GM19397 (cell line): ENCODE measurements around the gene MYOZ2.
A peak's percentile ranks its signal among the peaks of the same experiment; 100 is the strongest.

ENCODE experiments used
- ATAC-seq: cut with Tn5 transposase; IDR thresholded peaks from one replicate; pipeline ENCODE4 v1.9.1; 2021; ENCODE audit warnings: mild to moderate bottlenecking, moderate library complexity; ENCODE audit not compliant: unreplicated experiment

The MYOZ2 gene

DNA sequence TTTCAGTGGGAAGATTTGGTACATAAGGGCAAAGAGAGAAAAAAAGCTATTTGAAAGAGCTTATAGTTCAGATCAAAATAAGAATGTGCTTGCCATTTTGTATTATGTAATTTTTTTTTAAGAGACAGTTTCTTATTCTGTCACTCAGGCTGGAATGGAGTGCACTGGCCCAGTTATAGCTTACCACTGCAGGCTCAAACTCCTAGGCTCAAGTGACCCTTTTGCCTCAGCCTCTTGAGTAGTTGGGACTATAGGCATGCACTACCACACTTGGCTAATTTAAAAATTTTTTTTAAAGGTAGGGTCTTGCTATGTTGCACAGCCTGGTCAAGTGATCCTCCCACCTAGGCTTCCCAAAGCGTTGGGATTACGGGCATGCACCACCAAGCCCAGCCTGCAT, 54.7 kb downstream of the MYOZ2 start:
- ATAC-seq = no peak

- no peak for ATAC-seq
Observed at GRCh38 chr4:119191505-119191904, 55.9 kb downstream of the MYOZ2 start.

- ATAC-seq = no peak
Observed at GRCh38 chr4:119197772-119198212, 62.2 kb downstream of the MYOZ2 start.

- no peak for ATAC-seq
Observed at GRCh38 chr4:119204916-119205315, 69.3 kb downstream of the MYOZ2 start.

GRCh38 chr4:119205690-119206089, 70.1 kb downstream of the MYOZ2 start:
- ATAC-seq = no peak

GRCh38 chr4:119206178-119206577, 70.5 kb downstream of the MYOZ2 start:
- ATAC-seq = no peak

- ATAC-seq = no peak
Observed at GRCh38 chr4:119207051-119207450, 71.4 kb downstream of the MYOZ2 start.

- no peak for ATAC-seq
Observed at GRCh38 chr4:119209077-119209476, 73.4 kb downstream of the MYOZ2 start.

DNA sequence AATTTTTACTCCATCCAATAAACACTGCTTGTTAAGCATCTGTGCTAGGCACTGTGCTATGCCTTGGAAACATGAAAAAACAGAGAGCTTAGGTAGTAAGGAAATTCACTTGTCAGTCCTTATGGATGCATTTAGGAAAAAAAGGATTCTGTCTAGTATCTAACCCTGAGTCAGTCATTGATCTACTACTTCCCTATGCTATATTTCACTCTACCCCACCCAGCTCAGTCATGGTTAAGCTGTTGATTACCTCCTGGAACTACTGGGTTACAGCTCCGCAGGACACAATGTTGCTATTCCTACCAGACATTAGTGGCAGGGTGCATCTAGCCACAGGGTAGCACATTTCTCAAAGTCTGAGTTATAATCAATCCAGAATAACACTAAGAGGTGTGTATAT, 74.0 kb downstream of the MYOZ2 start:
- no peak for ATAC-seq

DNA sequence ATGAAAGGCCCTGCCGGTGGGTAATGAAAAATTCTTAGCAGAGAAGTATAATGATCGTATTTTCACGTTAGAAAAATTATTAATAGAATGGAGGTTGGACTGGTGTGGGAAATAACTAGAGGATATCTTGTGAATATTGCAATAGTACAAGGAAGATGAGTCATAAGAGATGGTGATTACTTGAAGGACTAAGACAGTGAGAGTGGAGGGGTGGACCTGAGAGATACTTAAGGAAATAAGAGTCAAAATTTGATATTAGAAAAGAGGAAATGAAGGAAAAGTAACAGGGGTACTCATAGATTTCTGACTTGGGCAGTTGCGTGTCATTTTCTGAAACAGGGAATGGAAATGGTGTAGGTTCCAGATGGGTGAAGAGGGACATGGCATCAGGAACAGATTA, 75.1 kb downstream of the MYOZ2 start:
- no peak for ATAC-seq

GRCh38 chr4:119211867-119212233, 76.2 kb downstream of the MYOZ2 start:
- ATAC-seq = peak; percentile 7

GRCh38 chr4:119212234-119212963, 76.8 kb downstream of the MYOZ2 start, which contains the start of gene USP53:
Gene USP53 (plus strand): TSS chr4:119212713. CDS start chr4:119239760, 27,047 bp downstream.
- ATAC-seq = peak; percentile 94

DNA sequence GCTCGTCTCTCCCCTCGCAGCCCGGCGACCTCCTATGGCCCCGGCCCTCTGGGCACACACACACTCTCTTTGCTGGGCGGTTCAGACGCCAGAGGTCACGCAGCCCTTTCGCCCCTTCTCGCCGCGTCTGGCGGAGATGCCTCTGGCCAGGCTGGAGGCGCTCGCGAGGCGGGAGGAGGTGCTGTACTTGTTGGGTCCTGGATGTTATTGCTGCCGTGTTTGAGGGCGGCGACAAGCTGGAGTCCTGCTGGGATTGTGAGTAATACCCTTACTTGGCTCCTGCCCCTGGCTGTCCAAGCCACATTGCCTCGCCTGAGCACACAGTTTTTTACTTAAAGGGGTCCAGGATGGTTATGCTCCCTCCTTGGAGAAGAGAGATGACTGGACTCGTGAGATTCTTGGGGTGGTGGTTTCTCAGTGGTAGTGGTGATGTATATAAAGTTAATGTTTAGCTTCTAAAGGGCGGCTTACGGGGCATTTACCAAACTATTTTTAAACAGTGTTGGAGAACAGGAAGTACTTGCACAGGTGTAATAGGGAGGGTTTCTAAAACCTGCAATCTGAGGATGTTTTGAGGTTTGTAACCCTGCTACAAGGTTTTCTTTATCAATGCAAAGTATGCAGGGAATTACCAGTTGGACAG, 77.5 kb downstream of the MYOZ2 start:
- ATAC-seq = peak; percentile 46

GRCh38 chr4:119218093-119218492, 82.5 kb downstream of the MYOZ2 start:
- ATAC-seq = no peak

DNA sequence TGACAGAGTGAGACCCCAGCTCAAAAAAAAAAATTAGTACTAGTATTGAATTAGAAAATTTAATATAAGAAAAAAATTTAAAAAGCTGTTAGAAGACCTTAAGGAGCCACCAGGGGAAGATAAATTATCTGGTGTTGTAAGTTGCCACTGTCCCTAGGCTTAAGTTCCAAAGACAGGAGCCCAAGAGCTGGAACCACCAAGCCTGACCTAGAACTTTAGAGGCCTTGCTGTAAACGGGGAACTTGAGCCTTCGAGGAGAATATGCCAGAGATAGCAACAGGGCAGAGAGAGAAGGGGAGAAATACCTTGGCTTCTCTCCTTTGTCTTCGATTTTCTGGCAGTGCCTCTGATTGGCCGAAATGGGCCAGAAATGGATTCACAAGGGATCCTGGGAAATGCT, 85.8 kb downstream of the MYOZ2 start:
- no peak for ATAC-seq

DNA sequence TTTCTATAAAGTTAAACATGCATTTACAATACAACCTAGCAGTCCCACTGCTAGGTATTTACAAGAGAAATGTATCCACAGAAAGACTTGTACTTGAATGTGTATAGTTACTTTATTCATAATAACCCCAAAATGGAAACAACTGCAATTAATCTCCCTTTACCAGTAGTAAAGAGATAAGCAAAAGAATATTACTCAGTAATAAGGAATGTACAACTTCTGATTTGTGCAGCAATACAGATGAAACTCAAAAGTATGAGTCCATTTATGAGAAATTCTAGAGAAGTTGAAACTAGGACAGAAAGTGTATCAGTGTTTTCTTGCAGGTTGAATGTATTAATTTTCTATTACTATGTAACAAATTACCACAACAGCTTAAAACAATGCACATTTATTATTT, 92.1 kb downstream of the MYOZ2 start:
- no peak for ATAC-seq

DNA sequence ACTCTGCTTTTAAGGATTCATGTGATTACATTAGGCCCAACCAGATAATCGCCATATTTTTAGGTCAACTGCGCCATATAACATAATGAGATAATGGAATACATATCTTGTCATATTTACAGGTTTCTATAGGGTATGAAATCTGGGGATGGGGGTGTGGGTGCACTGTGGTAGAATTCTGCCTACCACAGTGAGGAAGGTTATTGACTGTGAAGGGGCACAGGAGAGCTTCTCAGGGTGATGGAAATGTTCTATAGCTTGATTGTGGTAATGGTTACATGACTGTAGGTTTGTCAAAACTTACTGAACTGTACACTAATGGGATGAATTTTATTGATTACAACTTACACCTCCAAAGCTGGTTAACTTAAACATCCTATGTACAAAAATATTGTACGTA, 92.8 kb downstream of the MYOZ2 start:
- no peak for ATAC-seq

DNA sequence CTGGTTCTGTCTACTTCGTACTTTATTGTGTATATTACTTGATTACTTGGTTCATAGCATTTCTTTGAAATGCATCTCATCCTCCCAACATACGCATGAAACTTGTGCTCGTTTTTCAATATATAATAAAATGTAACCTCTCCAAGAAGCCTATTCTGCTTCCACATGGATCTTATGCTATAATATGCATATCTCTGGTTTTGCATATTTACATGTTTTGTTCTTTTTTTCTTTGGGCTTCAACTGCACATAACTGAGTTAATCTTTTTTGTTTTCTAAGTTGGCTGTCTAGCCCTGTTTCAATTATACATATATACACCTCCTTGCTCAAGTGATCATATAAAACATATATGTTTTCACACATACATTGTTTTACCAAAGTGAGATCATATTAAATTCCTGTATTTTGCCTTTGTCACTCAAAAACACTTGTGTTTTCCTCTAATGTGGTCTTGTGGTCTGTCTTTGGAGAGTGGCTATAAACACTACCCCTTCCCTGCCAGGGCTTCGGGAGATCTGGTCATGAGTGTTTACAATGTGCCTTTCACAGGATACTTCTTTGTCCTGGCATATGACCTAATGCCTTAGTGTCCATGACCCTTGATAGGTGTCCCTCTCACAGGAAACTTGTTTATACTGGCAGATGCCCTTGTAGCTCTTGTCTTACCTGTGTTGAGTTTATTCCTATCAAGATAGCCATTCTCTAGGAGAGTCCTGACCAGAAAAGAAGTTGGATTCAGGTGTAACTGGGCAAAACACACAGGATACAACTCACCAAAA, 94.5 kb downstream of the MYOZ2 start:
- ATAC-seq = no peak

- no peak for ATAC-seq
Observed at GRCh38 chr4:119231491-119231890, 95.9 kb downstream of the MYOZ2 start.

DNA sequence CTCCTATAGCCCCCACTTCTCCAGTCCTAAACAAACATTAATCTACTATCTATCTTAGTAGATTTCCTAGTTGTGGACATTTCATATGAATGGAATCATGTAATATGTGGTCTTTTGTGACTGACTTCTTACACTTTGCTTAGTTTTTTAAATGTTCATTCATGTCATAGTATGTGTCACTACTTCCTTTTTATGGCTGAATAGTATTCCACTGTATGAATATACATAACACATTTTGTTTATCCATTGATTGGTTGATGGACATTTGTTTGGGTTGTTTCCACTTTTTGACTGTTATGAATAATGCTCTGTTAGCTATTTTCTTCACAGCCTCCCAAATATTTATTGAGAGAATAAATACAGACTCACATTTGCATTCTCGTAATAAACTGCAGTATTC, 96.7 kb downstream of the MYOZ2 start:
- ATAC-seq = no peak

DNA sequence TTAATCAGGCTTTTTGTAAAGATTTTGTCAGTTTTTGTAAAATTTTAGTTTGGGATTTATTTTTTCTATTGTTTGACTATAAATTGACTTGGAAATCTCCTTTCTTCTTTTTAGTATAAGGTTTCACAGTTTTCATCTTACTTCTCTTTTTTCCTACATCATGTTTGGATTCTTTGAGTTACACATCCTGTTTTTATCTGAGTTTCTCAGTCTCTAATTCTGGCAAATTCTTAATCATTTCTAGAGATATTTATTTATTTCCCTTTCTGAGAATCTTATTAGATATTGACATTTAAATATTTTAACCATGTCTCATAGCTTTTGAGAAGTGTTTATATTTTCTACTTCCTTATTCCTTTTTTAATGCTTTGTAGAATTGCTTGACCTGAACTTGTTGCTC, 97.6 kb downstream of the MYOZ2 start:
- no peak for ATAC-seq

DNA sequence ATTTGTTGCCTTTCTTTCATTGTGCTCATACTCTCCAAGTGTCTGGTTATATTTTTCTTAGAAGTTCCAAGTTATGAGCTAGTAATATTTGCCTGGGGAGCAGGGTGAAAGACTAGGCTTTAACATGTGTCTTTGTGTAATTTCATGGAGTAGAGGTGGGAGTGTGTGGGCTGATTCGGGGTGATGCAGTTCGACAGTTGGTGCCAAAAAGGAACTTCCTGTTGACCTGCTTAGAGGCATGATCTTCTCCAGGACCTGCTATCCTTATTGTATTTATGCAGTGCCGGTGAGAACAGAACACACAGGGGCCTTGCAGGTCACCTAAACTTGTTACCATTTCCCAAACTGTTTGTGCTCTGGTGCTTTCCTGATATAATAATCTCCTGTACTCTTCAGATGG, 98.1 kb downstream of the MYOZ2 start:
- no peak for ATAC-seq
